IPS-20b (cell line): ENCODE measurements around the gene SF3A2.

Source experiments
- H3K27ac ChIP-seq: one replicate; pipeline ENCODE4 v1.5.1; 2013; ENCODE audit warnings: low read length
- H3K27me3 ChIP-seq: 2 replicates; pipeline ENCODE4 v1.6.1; 2013; ENCODE audit warnings: mild to moderate bottlenecking, low read length, inconsistent platforms; ENCODE audit not compliant: insufficient read depth
- H3K36me3 ChIP-seq: 2 replicates; pipeline ENCODE4 v1.6.1; 2013; ENCODE audit warnings: low read depth, mild to moderate bottlenecking, inconsistent platforms, low read length, moderate library complexity; ENCODE audit not compliant: insufficient read depth
- H3K4me1 ChIP-seq: 2 replicates; pipeline ENCODE4 v1.6.1; 2013; ENCODE audit warnings: mild to moderate bottlenecking, control low read depth, inconsistent platforms, low read length, moderate library complexity; ENCODE audit not compliant: insufficient read depth
- H3K4me3 ChIP-seq: 2 replicates; pipeline ENCODE4 v1.5.1; 2013; ENCODE audit warnings: mild to moderate bottlenecking, low read length, inconsistent platforms
- H3K9ac ChIP-seq: 2 replicates; pipeline ENCODE4 v1.6.1; 2013; ENCODE audit warnings: low read depth, mild to moderate bottlenecking, inconsistent platforms, low read length, moderate library complexity
- H3K9me3 ChIP-seq: 2 replicates; pipeline ENCODE4 v1.6.1; 2013; ENCODE audit warnings: mild to moderate bottlenecking, low read depth, low read length, inconsistent platforms; ENCODE audit not compliant: insufficient read depth

The SF3A2 gene

DNA sequence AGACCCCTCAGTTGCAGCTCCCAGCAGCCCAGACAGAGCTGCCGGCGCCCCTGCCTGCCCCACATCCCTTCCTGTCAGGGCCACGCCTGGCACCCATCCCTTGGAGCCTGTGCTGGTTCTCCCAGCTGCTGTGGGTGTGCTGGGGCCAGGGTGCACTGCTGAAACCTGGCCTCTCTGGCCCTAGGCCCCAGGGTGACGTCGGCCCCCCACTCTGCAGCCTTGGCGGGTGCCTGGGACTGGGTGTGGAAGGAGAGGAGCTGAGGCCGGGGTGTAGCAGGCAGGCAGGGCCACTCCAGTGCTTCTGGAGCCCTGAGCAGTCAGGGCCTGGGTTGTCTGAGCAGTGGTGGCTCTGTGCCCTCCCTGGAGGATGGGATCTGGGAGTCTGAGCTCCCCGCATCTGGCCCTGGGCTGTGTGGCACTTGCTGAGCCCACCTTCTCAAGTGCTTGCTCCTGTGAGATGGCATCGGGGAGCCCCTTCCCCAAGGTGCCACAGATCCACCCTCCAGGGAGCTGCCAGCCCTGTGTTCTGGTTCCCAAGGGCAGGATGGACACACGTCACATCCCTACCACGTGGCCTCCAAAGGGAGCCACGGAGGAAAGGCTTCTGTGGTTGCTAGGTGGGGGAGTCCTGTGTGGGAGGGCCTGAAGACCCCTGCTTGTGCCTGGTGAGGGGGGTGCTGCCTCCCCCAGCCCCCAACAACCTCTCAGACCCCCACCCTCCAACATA lies 5.7 kb upstream of the SF3A2 start:
- no peak overlapping the region for H3K27ac ChIP-seq
- no peak overlapping the region for H3K9ac ChIP-seq
- H3K4me1 ChIP-seq: no peaks in the 10 kb centered on the region
- no peak overlapping the region for H3K4me3 ChIP-seq
- H3K27me3 ChIP-seq: no peaks in the 10 kb centered on the region
- H3K9me3 ChIP-seq: no peaks in the 10 kb centered on the region
- H3K36me3 ChIP-seq: peaks cover 38% of the 10 kb centered on the region

DNA sequence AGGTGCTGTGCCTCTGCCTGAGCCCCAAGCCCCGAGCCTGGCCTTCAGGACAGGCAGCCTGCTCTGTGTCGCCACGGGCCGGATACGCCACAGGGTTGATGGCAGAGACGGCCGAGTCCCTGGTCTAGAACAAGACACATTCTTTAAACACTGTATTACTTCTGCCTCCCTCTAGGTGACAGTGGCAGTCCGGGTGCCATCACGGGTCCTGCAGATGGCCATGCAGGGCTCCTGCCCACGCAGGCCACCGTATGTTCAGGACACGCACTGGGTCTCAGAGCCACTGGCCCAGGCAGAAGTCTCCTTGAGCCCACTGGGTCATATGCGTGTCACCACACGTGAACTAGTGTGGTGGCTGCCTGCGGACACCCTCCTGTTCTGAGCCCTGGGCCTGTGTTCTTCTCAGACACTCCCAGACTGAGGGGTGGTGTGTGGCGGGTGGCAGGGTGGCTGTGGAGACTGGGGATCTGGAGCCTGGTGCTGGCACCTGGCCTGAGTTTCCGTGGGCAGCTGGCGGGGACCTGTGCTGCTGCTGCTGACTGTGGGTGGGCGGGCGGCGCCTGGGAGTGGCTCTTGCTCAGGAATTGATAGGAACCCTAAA lies 4.9 kb upstream of the SF3A2 start:
- no peak overlapping the region for H3K9ac ChIP-seq
- H3K27me3 ChIP-seq: no peaks in the 10 kb centered on the region
- no peaks in the 10 kb centered on the region for H3K4me1 ChIP-seq
- no peak overlapping the region for H3K4me3 ChIP-seq
- H3K9me3 ChIP-seq: no peaks in the 10 kb centered on the region
- H3K27ac ChIP-seq: no peak overlapping the region
- H3K36me3 ChIP-seq: peaks cover 31% of the 10 kb centered on the region

DNA sequence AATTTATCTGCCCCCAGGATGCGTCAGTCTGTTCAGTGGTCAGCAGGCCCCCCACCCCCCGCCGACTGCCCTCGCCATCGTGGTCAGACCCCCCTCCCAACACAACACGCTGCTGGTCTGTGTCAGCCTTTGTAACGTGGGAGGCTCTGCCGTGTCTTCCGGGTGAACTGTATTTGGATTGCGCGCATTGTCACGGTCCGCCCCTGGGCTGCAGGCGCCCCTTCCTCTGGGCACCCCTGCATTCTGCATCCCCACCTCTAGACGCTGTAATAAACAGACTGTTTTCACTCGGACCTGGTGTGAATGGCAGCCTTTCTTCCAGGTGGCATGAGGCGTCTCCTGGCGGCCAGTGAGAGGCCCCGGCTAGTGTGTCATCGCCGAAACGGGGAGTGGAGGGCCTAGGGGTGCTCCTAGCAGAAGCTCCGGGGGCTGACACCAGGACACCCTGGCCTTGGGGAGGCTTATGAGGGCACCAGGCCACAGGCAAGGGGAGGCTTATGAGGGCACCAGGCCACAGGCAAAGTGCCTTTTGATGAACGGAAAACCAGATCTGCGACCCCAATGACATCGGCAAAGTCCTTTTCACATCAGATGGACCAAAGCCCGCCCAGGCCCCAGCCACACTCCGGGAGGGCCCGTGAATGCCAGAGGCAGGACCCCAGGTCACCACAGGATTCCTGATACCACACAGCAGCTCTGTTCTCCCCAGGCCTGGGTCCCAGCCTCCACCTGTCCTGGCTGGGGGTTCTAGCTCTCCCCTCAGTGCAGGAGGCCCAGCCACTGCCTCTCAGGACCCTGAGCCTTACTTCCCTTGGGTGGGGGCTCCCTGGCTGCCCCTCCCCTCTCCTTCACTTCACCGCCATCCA lies 4.1 kb upstream of the SF3A2 start:
- H3K36me3 ChIP-seq: peaks cover 31% of the 10 kb centered on the region
- H3K4me3 ChIP-seq: no peak overlapping the region
- no peaks in the 10 kb centered on the region for H3K4me1 ChIP-seq
- H3K27me3 ChIP-seq: no peaks in the 10 kb centered on the region
- no peak overlapping the region for H3K9ac ChIP-seq
- H3K9me3 ChIP-seq: no peaks in the 10 kb centered on the region
- no peak overlapping the region for H3K27ac ChIP-seq

DNA sequence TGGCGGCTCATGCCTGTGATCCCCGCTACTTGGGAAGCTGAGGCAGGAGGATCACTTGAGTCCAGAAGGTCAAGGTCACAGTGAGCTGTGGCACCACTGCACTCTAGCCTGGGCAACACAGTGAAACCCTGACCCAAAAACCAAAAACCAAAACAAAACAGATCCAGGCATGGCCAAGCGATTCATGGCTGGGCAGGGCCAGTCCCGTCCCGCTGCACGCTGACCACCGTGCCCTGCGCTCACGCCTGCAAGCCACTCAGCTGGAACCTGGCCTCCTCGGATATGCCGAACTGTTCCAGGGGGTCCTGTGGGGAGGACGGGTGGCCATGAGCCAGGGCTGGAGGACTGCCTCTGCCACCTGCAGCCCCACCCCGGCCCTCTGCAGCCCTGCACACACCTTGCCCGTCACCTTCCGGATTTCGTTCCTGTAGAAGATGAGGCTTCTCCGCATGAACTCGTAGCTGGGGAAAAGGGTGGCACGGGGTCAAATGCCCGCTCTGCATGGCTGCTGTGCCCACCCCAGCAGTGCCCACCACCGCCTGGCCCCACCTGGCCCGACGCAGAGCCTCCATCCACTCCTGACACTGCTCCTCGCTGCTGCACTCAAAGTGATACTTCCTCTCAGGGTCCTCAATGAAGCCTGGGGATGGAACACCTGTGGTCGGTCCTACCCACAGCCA lies 2.9 kb upstream of the SF3A2 start:
- Histone ChIP-seq H3K36me3 (peaks cover 32% of the 10 kb centered on the region), H3K27me3 (no peaks in the 10 kb centered on the region), H3K4me1 (peaks cover 7% of the 10 kb centered on the region), H3K4me3 (no peak overlapping the region), H3K9me3 (no peaks in the 10 kb centered on the region), H3K27ac (no peak overlapping the region), H3K9ac (no peak overlapping the region)

DNA sequence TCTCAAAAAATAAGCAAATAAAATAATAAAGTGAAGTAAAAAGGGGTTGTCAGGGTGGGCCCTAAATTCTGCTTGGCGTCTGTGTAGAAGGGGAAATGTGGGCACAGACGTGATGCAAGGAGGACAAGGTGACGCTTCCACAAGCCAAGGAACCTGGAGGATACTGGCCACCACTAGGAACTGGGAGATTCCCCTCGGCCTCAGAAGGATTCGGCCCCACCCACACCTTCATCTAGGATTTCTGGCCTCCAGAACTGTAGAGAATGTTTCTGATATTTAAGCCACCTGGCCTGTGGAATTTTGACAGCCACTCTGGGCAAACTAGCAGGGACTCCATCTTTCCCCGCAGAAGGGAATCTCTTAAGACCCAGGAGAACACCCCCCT lies 1.6 kb upstream of the SF3A2 start:
- Histone ChIP-seq H3K9ac (peak overlapping the region; percentile 94), H3K4me1 (peaks cover 15% of the 10 kb centered on the region), H3K4me3 (peak overlapping the region; percentile 92), H3K9me3 (no peaks in the 10 kb centered on the region), H3K27ac (no peak overlapping the region), H3K27me3 (no peaks in the 10 kb centered on the region), H3K36me3 (peaks cover 25% of the 10 kb centered on the region)

DNA sequence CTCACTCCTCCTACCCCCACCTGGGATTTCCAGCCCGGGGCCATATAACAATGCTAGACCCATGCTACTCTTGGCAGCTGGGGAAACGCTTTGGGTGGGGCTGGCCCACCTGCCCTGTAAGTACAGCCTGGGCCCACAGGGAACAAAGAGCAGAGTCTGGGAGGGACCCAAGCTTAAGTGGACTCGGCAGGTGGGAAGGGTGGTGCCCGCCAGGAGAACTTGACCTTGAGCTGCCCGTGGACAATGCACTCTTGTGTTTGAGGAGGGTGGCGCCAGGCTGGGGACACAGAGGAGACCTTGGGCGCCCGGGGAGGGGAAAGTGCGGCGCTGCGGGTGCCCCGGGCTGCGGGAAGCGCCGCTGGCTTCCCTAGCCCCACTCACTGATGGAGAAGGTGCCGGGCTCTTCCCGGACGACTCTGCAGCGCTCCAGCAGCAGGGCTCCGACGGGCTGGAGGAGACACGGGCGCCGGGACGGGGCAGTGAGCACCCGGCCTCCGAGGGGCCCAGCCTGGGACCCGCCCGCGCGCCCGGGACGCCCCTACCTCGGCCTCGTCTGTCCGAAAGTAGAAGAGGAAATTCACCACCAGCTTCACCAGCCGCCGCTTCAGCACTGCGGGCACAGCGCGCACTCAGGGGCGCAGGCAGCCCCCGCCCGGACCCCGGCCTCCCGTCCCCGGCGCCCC lies 1.1 kb upstream of the SF3A2 start:
- Histone ChIP-seq H3K9ac (peak overlapping the region; percentile 94), H3K27me3 (no peaks in the 10 kb centered on the region), H3K4me3 (peak overlapping the region; percentile 92), H3K36me3 (peaks cover 27% of the 10 kb centered on the region), H3K27ac (no peak overlapping the region), H3K9me3 (no peaks in the 10 kb centered on the region), H3K4me1 (peaks cover 19% of the 10 kb centered on the region)

DNA sequence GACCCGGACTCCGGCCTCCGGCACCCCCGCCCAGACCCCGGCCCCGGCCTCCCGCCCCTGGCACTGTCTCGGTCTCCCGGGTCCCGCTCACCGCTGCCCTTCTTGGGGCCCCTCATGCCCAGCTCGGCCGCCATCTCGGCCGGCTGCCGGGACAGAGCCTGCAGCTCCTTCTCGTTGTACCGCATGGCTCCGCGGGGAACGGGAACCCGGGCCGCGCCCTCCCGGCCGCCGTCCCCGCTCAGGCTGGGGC lies 635 bp upstream of the SF3A2 start:
- no peaks in the 10 kb centered on the region for H3K9me3 ChIP-seq
- H3K27ac ChIP-seq: no peak overlapping the region
- peaks cover 21% of the 10 kb centered on the region for H3K4me1 ChIP-seq
- peak overlapping the region; percentile 94; the same call in 1 of the 2 replicates for H3K9ac ChIP-seq
- no peaks in the 10 kb centered on the region for H3K27me3 ChIP-seq
- peak overlapping the region; percentile 92; the same call in 1 of the 2 replicates for H3K4me3 ChIP-seq
- peaks cover 31% of the 10 kb centered on the region for H3K36me3 ChIP-seq

DNA sequence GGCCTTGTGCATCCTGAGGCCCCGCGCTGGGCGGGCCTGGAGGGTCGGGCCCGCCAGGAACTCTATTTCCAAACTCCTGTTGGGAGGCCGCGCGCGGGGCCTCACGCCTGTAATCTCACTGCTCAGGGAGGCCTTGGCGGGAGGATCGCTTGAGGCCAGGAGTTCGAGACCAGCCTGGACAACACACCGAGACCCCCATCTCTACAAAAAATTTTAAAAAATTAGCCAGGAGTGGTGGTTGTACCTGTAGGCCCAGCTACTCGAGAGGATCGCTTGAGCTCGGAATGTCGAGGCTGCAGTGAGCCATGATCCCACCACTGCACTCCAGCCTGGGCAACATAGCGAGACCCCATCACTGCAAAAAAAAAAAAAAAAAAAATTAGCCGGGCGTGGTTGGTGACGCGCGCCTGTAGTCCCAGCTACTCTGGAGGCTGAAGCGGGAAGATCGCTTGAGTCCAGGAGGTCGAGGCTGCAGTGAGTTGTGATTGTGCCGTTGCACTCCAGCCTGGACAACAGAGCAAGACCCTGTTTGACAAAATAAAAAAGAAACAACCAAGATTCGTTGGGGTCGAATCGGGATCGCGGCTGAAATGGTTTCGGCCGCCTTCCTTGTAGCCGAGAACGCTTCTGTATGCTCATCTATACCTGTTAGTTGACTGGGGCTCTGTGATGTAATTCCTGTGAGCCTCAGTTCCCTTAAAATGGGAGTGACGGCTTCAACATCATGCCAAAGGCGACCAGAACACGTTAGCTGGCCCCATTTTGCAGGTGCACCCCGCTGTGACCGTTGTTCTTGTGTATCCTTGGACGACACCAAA lies 636 bp downstream of the SF3A2 start:
- peaks cover 42% of the 10 kb centered on the region for H3K36me3 ChIP-seq
- H3K4me3 ChIP-seq: peak overlapping the region; percentile 92
- H3K9ac ChIP-seq: peak overlapping the region; percentile 94
- no peaks in the 10 kb centered on the region for H3K27me3 ChIP-seq
- no peaks in the 10 kb centered on the region for H3K9me3 ChIP-seq
- H3K4me1 ChIP-seq: peaks cover 21% of the 10 kb centered on the region
- H3K27ac ChIP-seq: peak overlapping the region; percentile 59

DNA sequence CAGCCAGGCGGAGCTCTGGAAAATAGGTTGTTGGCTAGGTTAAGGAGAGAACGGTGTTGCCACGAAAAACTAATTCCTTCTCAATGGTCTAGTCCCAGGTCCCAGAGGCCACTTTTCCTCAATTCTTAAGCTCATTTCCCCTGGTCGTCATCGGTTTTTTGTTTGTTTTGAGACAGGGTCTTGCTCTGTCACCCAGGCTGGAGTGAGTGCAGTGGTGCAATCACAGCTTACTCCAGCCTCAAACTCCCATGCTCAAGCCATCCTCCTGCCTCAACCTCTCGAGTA lies 1.2 kb downstream of the SF3A2 start:
- H3K4me1 ChIP-seq: peaks cover 21% of the 10 kb centered on the region
- H3K36me3 ChIP-seq: peaks cover 47% of the 10 kb centered on the region
- no peaks in the 10 kb centered on the region for H3K9me3 ChIP-seq
- H3K27ac ChIP-seq: no peak overlapping the region
- peak overlapping the region; percentile 94; the same call in 1 of the 2 replicates for H3K9ac ChIP-seq
- H3K4me3 ChIP-seq: peak overlapping the region; percentile 92
- H3K27me3 ChIP-seq: no peaks in the 10 kb centered on the region

DNA sequence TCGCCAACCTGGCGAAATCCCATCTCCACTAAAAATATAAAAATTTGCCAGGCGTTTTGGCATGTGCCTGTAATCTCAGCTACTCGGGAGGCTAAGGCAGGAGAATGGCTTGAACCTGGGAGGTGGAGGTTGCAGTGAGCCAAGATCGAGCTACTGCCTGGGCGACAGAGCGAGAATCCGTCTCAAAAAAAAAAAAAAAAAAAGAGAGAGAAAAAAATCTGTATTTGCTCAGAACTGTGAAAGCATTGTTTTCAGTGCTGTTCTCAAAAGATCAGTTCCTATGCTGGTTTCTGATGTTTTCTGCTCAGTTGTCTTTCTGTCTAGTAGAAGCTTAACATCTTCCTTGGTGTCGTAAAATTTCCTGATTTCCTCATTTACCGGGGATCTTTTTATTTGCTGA lies 2.5 kb downstream of the SF3A2 start:
- Histone ChIP-seq H3K9me3 (no peaks in the 10 kb centered on the region), H3K4me3 (peak overlapping the region; percentile 92), H3K27me3 (no peaks in the 10 kb centered on the region), H3K4me1 (peaks cover 21% of the 10 kb centered on the region), H3K27ac (no peak overlapping the region), H3K36me3 (peaks cover 48% of the 10 kb centered on the region), H3K9ac (peak overlapping the region; percentile 94; the same call in 1 of the 2 replicates)
